GM18511 (cell line): ENCODE measurements around the gene WHRN.

Source experiments
- ATAC-seq: cut with Tn5 transposase; IDR thresholded peaks from one replicate; pipeline ENCODE4 v1.9.1; 2021; ENCODE audit warnings: mild to moderate bottlenecking, moderate library complexity; ENCODE audit not compliant: unreplicated experiment

WHRN gene

GRCh38 chr9:114401344-114401743 lies 103.9 kb downstream of the WHRN start:
- ATAC-seq, result no peak

DNA sequence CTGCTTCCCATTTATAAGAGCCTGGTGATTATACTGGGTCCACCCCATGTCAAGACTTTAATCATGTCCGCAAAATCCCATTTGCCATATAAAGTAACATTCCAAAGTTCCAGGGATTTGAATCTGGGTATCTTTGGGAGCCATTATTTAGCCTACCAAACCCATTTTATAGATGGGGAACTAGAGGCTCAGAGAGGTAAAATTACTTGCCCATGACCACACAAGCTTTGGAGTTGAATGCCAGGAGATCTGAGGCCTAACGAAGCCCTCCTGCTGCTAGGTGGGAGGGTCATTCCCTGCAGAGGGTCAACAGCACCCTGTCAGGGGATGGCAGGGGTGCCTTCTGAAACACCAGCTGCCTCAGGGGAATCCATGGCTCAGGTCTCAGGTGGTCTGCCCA lies 104.5 kb downstream of the WHRN start:
- ATAC-seq, result no peak

DNA sequence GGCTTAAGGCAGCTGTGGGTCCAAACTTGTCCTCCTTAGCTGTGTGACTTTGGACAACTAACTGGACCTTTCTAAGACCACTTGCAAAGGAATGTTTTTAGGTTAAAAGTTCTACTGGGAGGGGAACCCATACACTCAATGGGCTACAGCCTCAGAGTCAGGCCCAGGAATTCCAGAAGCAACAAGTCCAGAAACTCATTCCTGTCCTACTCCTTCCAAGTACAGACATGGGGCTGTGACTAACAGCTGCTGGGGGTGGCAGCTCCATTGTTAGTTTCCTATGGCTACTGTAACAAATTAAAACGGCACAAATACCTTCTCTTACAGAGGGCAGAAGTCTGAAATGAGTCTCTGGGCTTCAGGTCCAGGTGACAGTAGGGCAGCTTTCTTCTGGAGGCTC lies 105.1 kb downstream of the WHRN start:
- no peak for ATAC-seq

- ATAC-seq, result no peak
Measured at GRCh38 chr9:114399381-114399780, 105.9 kb downstream of the WHRN start.

DNA sequence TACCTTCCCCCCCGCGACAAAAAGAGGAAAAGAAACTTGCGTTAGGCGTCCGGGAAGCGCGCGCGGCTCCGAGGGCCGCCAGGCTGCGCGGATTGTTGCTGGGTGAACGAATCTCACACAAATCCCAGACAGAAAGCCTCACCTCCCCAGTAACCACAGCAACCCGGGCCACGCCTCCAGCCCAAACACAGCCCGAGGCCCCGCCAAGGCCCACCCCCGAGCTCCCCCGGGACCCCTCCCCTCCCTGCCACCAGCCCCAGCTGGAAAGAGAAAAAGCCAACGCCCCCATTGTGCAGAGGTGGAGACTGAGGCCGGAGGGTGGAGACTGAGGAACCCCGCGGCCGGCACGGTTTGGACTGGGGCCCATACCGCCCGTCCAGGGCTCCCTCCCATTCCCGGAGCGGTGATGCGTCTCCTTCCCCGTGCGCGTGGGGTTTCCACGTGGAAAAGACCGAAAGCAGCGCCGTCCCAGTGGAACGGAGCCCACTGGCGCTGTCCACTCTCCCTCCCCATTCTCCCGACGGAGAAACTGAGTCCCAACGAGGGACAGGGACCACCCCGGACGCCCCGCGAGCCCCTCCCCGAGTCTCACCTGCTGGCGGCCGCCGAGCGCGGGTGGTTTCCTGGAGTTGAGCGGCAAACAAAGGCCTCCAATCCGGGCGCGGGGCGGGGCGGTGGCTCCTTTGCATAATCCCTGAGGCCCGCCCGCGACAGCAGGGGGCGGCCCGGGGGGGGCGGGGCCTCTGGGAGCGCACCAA lies 107.2 kb downstream of the WHRN start:
- peak; percentile 87 for ATAC-seq

DNA sequence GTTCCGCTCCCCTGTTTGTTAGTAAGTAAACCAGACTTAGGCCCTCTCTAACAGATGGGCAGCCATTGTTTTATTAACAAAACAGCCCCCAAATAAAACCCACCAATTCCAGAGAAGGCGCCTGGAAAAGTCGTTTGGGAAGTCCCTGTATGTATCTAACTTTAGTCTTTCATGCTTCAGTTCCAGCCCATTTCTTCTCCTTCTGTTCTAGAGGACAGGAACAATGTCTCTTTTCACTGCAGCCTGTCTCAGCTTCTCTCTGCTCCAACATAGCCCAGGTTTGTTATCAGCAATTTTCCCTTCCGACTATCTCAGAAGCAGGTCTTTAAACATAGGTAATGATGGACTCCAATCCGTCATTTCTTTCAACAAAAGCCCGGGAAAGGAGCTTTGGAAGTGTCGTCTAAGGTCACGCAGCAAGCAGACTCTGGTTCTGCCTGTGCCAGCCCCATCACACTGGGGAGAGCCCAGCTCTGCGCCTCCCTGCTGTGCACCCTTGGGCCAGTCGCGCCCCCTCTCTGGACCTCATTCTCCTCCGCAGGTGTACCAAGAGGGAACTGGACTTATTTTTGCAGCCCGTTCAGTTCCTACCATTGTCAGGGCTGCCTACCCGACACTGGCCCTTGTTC lies 107.9 kb downstream of the WHRN start:
- no peak for ATAC-seq

GRCh38 chr9:114396558-114397218 lies 108.6 kb downstream of the WHRN start:
- no peak for ATAC-seq

GRCh38 chr9:114395768-114396167 lies 109.5 kb downstream of the WHRN start:
- no peak for ATAC-seq

GRCh38 chr9:114395334-114395617 lies 110.0 kb downstream of the WHRN start:
- no peak for ATAC-seq

GRCh38 chr9:114394523-114395333 lies 110.5 kb downstream of the WHRN start:
- ATAC-seq, result no peak

- no peak for ATAC-seq
Measured at GRCh38 chr9:114392749-114393112, 112.5 kb downstream of the WHRN start.

DNA sequence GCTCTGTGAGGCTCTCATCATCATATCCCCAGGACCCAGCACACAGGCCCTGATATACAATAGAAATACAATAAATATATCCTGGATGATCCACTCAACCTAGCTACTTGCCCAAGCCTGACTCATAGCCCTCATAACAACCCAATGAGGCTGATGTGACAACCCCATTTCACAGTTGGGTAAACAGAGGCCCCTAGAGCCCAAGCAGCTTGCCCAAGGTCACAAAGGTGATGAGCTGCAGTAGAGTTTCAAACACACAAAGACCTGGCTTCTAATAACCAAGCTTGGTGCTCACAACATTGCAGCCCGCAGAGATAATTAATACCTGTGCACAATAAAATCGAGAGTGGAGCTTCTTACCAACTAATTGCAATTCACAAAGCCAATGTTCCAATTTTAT lies 114.3 kb downstream of the WHRN start:
- ATAC-seq, result no peak

DNA sequence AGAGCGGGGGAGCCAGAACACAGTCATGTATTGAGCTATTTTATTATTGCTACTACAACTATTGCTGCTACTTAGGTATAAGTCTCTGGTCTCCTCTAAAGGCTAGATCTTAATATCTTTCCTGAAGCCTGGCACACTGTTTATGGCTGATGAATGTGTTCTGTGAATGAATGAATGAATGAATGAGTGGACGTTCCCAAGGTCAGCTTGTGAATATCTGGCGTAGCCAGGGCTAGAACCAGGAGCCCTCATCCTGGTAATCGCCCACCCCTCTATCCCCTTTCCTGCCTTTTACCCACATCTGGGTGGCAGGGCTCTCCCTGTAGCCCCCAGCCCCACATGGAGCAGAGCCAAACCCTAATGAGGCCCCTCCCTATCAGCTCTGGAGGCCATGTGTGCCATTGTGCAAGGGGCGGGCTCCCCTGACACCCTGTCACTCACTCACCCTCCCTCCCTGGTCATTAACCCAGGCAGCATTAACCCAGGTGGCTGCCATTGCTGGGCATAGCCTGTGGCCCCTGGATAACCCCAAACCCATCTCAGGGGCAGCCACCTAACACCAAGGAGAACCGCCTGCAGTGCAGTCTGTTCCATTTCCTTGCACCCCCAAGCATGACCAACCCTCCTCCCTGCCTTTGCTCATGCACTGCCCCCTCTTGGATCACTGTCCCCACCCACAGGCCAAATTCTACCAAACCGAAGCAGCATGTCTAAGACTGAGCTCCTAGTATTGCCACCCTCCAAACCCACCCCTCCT lies 115.5 kb downstream of the WHRN start:
- no peak for ATAC-seq

DNA sequence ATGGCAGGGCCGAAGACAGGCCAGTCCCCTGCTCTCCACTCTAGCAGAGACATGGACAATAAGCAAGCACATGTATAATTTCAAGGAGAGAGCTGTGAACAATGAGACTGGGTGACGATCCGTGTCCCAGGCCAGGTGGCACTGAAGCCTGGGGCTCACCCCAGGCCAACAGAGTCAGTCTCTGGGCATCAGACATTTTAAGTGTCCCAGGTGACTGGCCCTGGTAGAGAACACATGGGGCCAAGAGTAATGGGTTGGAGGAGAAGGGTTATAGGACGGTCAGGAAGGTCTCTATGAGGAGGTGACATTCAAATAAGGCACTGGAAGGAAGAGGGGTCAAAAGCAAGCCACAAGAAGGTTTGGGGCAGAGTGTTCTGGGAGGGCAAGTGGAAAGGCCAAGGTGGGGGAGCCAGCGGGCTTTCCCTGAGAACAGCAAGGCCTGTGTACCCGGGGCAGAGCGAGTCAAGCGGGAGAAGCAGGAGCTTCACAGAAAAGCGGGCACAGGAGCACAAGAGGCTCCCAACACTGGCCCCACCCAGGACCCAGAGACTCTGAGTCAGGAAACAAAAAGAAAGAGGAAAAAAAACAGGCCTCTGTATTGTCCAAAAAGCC lies 116.4 kb downstream of the WHRN start:
- ATAC-seq, result no peak

DNA sequence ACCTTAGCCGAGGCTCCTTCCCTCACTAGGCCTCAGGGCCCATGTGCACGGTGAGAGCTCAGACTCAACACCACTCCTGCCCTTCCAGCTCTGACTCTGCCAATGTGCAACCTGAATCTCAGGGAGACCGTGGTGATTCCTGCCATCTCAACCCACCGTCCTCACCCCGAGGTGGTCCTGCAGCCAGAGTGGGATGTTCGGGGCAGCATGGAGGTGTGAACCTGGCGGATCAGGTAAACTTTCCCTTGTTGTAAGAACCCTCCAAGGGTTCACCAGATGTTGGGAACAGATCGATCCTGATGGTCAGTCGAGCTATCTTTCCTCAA lies 117.0 kb downstream of the WHRN start:
- no peak for ATAC-seq

DNA sequence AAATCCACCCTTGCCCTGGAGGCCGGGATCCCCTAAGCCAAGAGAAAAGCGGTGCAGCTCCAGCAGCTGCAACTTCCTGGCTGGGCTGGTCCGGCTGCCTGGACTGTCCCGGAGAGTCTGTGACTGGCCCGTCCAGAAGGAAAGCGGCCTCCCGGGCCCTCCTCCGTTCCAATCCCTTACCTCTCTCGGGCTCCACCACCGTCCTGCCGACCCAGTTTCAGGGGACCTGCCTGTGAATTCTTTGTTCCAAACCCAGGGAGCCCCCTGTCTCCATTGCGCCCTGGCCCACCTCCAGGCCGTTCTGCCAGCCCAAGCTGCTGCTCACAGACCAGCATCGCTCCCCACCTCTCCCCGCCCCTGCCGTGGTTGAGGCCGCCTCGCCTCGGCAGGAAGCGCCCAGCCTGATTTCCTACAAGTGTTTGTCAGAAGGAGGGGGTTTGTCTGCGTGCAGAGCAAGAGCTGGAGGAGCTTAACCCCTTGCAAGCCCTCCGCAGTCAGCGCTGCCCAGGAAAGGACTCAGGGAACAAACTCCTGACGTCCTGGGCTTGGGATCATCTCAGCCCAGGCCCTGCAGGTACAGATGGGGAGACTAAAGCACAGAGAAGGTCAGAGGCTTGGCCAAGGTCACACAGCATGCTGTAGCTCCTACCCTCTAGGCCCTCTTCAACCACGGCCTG lies 117.5 kb downstream of the WHRN start, which contains the start of gene AKNA:
Gene AKNA (minus strand): TSS at position 303 of the 677 bp plus-strand sequence. CDS start 6,649 bp downstream, outside the sequence.
- peak; percentile 33 for ATAC-seq

- ATAC-seq, result no peak
Measured at GRCh38 chr9:114386886-114387679, 118.2 kb downstream of the WHRN start.

- ATAC-seq, result no peak
Measured at GRCh38 chr9:114386361-114386885, 118.8 kb downstream of the WHRN start.
